HG02981 (cell line): ENCODE measurements around the gene CHCHD10.
"Not testable (repeated sequence)": the region's sequence is repeated elsewhere in the genome, so short reads cannot be mapped to it uniquely, and the experiment has no call there.

ENCODE experiments used
- ATAC-seq: cut with Tn5 transposase; IDR thresholded peaks from one replicate; pipeline ENCODE4 v1.9.1; 2021; ENCODE audit warnings: mild to moderate bottlenecking, moderate library complexity; ENCODE audit not compliant: unreplicated experiment

Gene CHCHD10

GRCh38 chr22:23751441-23751996, 16.3 kb downstream of the CHCHD10 start:
- no peak for ATAC-seq

GRCh38 chr22:23750714-23751440, 16.9 kb downstream of the CHCHD10 start, which contains the start of gene ZNF70:
Gene ZNF70, minus strand, starts transcription at chr22:23751112. Its CDS starts 5,972 bp downstream, at chr22:23745140.
- ATAC-seq: peak; percentile 73

- ATAC-seq: no peak
Measured at GRCh38 chr22:23750367-23750713, 17.4 kb downstream of the CHCHD10 start.

- ATAC-seq: no peak
Measured at GRCh38 chr22:23749841-23750301, 17.9 kb downstream of the CHCHD10 start.

DNA sequence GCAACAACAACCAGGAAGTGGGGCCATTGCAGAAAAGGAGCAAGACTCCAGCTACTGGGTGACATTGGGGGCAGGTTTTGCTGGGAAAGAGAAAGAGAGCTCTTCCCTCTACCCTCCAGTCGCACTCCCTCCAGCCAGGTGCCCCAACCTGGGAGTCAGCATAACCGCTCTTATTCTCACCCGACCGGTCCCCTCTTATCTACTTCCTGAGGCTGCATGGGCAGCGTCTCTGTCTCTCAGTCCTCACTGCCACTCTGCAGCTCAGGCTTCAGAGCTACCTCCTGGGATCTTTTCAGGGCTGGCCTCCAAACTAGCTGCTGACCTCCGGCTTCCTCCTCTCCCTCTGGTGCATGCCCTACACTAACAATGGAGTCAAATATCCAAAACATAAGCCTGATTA, 22.0 kb downstream of the CHCHD10 start:
- no peak for ATAC-seq

DNA sequence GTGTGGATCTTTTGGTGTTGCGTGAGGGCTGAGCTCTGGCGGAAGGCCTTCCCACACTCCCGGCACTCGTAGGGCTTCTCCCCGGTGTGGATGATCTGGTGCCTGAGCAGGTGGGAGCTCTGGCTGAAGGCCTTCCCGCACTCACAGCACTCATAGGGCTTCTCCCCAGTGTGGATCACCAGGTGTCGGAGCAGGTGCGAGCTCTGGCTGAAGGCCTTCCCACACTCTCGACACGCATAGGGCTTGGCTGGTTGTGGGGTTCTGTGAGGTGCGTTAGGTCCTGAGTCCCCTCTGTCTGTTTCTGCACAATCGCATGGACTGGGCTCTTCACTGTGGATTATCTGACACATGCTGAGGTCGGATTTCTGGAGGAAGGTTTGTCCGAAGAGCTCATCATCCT, 23.3 kb downstream of the CHCHD10 start:
- no peak for ATAC-seq

DNA sequence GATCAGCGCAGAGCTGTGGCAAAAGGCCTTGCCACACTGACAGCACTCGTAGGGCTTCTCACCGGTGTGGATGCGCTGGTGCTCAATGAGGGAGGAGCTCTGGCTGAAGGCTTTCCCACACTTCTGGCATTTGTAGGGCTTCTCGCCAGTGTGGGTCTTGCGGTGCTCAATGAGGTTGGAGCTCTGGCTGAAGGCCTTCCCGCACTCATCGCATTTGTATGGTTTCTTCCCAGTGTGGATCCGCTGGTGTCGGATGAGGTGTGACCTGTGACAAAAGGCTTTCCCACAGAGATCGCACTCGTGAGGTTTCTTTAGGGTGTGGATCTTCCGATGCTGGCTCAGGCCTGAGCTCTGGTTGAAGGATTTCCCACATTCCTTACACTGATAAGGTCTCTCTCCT, 23.8 kb downstream of the CHCHD10 start:
- ATAC-seq: no peak

GRCh38 chr22:23743303-23743705, 24.5 kb downstream of the CHCHD10 start:
- ATAC-seq: no peak

GRCh38 chr22:23742505-23743264, 25.1 kb downstream of the CHCHD10 start:
- no peak for ATAC-seq

GRCh38 chr22:23737696-23738095, 30.1 kb downstream of the CHCHD10 start:
- ATAC-seq: no peak

- not testable (repeated sequence) for ATAC-seq
Measured at GRCh38 chr22:23728108-23728507, 39.7 kb downstream of the CHCHD10 start.

- ATAC-seq: no peak
Measured at GRCh38 chr22:23722724-23723123, 45.0 kb downstream of the CHCHD10 start.

DNA sequence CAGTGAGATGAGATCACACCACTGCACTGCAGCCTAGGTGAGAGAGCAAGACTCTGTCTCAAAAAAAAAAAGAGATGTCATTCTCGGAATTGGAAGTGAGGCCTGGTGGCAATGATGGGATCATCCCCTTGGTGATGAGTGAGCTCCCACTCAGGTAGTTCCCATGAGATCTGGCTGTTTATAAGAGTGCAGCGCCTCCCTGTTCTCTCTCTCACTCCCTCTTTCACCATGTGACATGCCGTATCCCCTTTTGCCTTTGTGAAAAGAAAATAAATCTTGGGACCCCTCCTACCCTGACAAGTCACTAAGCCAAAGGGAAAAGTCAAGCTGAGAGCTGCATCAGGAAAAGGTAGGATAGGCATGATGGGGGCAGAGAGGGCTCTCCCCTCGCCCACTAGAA, 45.6 kb downstream of the CHCHD10 start:
- ATAC-seq: no peak

- no peak for ATAC-seq
Measured at GRCh38 chr22:23720855-23721254, 46.9 kb downstream of the CHCHD10 start.

GRCh38 chr22:23718371-23719165, 49.2 kb downstream of the CHCHD10 start:
- no peak for ATAC-seq

DNA sequence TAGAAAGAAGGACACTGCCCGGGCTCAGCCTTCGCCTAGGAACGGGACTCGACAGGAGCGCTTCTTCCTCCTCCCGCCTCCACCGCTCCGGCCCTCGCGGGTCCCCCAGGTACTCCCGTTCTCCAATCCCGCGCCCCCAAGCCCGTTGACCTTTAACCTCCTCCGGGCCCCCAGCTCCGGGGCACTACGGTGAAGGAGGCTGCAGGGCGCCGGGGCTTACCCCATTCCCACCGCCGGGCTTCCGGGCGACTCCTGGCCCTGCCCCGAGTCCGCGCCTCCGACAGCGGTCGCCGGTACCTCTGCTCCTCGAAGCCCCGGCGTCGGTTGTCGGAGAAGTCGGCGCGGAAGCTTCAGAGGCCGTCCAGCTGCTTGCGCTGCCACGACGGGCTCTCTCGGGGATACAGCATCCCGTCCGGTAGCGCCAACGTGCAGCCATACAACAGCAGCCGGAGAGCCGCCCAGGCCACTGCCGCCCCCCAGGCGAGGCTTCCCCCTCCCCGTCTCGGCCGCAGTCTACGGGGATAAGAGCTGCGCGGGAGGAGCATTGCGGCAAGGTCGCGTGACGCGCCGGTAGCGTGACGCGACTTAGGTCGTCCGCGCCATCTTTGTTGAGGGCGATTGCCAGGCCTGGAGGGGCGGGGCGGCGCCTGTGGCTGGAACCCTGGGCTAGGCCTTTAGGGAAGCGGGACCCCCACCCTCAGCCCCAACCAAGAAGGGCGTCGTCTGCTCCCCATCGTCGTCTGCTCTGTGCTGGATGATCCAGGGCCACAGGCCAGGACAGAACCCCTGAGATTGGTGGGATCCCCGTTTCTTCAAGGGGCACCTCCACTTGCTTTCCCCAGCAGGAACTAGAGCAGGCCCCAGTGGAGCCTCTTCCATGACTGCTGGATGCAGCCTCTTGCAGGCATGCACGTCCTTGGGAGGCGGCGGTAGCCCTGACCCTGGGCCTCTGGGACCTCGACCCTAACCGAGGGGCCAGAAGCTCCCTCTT, 50.7 kb downstream of the CHCHD10 start:
- peak; percentile 80 for ATAC-seq
